Measurements from ENCODE around the gene OR2Z1.

Gene OR2Z1

GRCh38 chr19:8721334-8721733, at the start of gene OR2Z1:
Gene OR2Z1 (plus strand): TSS chr19:8721634. CDS start chr19:8731029, 9,395 bp downstream.
- no peak for DNase-seq

- DNase-seq: no peak
Observed at GRCh38 chr19:8673276-8673891, 48.0 kb upstream of the OR2Z1 start.

- DNase-seq: no peak
Observed at GRCh38 chr19:8675066-8675465, 46.4 kb upstream of the OR2Z1 start.

- no peak for DNase-seq
Observed at GRCh38 chr19:8678244-8678807, 43.1 kb upstream of the OR2Z1 start.

GRCh38 chr19:8680676-8681344, 40.6 kb upstream of the OR2Z1 start:
- no peak for DNase-seq

- DNase-seq: no peak
Observed at GRCh38 chr19:8681345-8682029, 39.9 kb upstream of the OR2Z1 start.

GRCh38 chr19:8682472-8682871, 39.0 kb upstream of the OR2Z1 start:
- DNase-seq: no peak

- DNase-seq: no peak
Observed at GRCh38 chr19:8682931-8683330, 38.5 kb upstream of the OR2Z1 start.

- no peak for DNase-seq
Observed at GRCh38 chr19:8684001-8684902, 37.2 kb upstream of the OR2Z1 start.

GRCh38 chr19:8686549-8686948, 34.9 kb upstream of the OR2Z1 start:
- DNase-seq: no peak

- DNase-seq: no peak
Observed at GRCh38 chr19:8688930-8689329, 32.5 kb upstream of the OR2Z1 start.

GRCh38 chr19:8690753-8691539, 30.5 kb upstream of the OR2Z1 start:
- DNase-seq: no peak

GRCh38 chr19:8695501-8695900, 25.9 kb upstream of the OR2Z1 start:
- no peak for DNase-seq

GRCh38 chr19:8695911-8696310, 25.5 kb upstream of the OR2Z1 start:
- no peak for DNase-seq

- DNase-seq: no peak
Observed at GRCh38 chr19:8696993-8697392, 24.4 kb upstream of the OR2Z1 start.

- no peak for DNase-seq
Observed at GRCh38 chr19:8697671-8698432, 23.6 kb upstream of the OR2Z1 start.

- DNase-seq: no peak
Observed at GRCh38 chr19:8698433-8699063, 22.9 kb upstream of the OR2Z1 start, which contains the start of gene ACTL9. Gene ACTL9 (minus strand): TSS chr19:8698795. CDS start chr19:8698701, 94 bp downstream.

- no peak for DNase-seq
Observed at GRCh38 chr19:8699908-8700307, 21.5 kb upstream of the OR2Z1 start.

GRCh38 chr19:8700956-8701355, 20.5 kb upstream of the OR2Z1 start:
- no peak for DNase-seq

- DNase-seq: no peak
Observed at GRCh38 chr19:8702350-8702749, 19.1 kb upstream of the OR2Z1 start.

- no peak for DNase-seq
Observed at GRCh38 chr19:8703223-8703622, 18.2 kb upstream of the OR2Z1 start.
